HL-60 (cell line): Measurements from ENCODE around the gene TDRD12.

ENCODE experiments used
- DNase-seq, 2 experiments: peaks; one replicate each; pipeline ENCODE4 v3.0.0-alpha.2; 2010 to 2020; ENCODE audit warnings: low read depth in 1 of 2, low spot score in 1 of 2
- H3K27ac ChIP-seq: fragments of 250-450 bp; sonication (Bioruptor Pico); replicated peaks from 2 replicates; pipeline ENCODE4 v1.5.1; 2020; ENCODE audit warnings: mild to moderate bottlenecking, moderate library complexity
- H3K27me3 ChIP-seq: fragments of 250-450 bp; sonication (Bioruptor Pico); 2 replicates; pipeline ENCODE4 v1.5.1; 2021; ENCODE audit warnings: mild to moderate bottlenecking, moderate library complexity; ENCODE audit not compliant: insufficient read depth, poor library complexity, severe bottlenecking
- H3K4me3 ChIP-seq: replicated peaks from 2 replicates; pipeline ENCODE4 v1.5.1; 2011; ENCODE audit warnings: mild to moderate bottlenecking, control low read depth, low read length; ENCODE audit not compliant: insufficient read depth
- GABPA ChIP-seq: IDR thresholded peaks from 2 replicates; pipeline ENCODE4 v1.6.1; 2012; ENCODE audit warnings: low read depth
- POLR2AphosphoS5 ChIP-seq: IDR thresholded peaks from 2 replicates; pipeline ENCODE4 v1.6.1; 2012; ENCODE audit warnings: low read depth
- SPI1 ChIP-seq: IDR thresholded peaks from 2 replicates; pipeline ENCODE4 v1.6.1; 2012; ENCODE audit warnings: low read depth, mild to moderate bottlenecking, borderline replicate concordance
- TF ChIP-seq, protein P1 (sequence below): IDR thresholded peaks from 2 replicates; pipeline ENCODE4 v1.6.1; 2012; ENCODE audit warnings: low read depth; ENCODE audit not compliant: insufficient replicate concordance
- TF ChIP-seq, protein P2 (sequence below): IDR thresholded peaks from one replicate; pipeline ENCODE4 v1.5.1; 2011; ENCODE audit warnings: low read length, control low read depth, inconsistent platforms; ENCODE audit not compliant: insufficient read depth

Gene TDRD12

DNA sequence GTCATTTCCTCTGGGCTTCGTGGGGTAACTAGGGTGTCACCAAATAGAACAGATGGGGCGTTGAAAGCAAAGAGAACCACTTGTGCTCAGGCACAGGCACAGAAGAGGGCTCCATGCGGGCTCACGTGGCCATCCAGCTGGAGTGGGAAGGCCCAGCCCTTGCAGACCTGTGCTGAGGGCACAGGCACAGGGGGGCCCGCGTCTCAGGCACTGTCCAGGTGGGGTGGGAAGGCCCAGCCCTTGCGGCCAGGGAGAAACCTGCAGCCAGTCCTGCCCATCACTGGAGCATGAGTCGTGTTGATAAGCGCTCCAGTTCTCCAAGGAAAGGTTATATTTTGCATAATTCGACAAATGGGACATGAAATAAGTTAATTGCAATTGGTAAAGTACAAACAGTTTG lies 92.5 kb downstream of the TDRD12 start:
- Histone ChIP-seq H3K4me3 (no peak overlapping the region), H3K27me3 (peaks cover 7% of the 10 kb centered on the region), H3K27ac (no peak overlapping the region)
- TF ChIP-seq POLR2AphosphoS5, result no peak
- TF ChIP-seq, protein P1, sequence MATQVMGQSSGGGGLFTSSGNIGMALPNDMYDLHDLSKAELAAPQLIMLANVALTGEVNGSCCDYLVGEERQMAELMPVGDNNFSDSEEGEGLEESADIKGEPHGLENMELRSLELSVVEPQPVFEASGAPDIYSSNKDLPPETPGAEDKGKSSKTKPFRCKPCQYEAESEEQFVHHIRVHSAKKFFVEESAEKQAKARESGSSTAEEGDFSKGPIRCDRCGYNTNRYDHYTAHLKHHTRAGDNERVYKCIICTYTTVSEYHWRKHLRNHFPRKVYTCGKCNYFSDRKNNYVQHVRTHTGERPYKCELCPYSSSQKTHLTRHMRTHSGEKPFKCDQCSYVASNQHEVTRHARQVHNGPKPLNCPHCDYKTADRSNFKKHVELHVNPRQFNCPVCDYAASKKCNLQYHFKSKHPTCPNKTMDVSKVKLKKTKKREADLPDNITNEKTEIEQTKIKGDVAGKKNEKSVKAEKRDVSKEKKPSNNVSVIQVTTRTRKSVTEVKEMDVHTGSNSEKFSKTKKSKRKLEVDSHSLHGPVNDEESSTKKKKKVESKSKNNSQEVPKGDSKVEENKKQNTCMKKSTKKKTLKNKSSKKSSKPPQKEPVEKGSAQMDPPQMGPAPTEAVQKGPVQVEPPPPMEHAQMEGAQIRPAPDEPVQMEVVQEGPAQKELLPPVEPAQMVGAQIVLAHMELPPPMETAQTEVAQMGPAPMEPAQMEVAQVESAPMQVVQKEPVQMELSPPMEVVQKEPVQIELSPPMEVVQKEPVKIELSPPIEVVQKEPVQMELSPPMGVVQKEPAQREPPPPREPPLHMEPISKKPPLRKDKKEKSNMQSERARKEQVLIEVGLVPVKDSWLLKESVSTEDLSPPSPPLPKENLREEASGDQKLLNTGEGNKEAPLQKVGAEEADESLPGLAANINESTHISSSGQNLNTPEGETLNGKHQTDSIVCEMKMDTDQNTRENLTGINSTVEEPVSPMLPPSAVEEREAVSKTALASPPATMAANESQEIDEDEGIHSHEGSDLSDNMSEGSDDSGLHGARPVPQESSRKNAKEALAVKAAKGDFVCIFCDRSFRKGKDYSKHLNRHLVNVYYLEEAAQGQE, result no peak
- DNase-seq, result no peak

DNA sequence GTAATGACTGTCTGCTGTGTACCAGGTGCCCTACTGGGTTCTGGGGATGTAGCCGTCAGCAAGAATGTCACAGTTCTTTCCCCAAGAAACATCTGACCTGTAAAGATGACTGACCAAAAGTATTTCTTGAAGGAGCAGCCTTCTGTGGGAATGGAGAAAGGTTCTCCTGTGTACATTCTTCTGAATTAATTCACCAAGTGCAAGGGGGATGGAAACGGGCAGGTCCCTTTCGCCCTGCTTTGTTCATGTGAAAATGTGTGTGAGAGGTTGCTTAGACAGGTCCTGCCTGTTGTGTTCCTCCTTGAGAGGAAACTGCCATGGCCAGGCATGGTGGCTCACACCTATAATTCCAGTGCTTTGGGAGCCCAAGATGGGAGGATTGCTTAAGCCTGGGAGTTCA lies 93.0 kb downstream of the TDRD12 start:
- DNase-seq, result no peak
- Histone ChIP-seq H3K27me3 (peaks cover 7% of the 10 kb centered on the region), H3K27ac (no peak overlapping the region), H3K4me3 (no peak overlapping the region)
- no peak for TF ChIP-seq SPI1
- TF ChIP-seq, protein P2, sequence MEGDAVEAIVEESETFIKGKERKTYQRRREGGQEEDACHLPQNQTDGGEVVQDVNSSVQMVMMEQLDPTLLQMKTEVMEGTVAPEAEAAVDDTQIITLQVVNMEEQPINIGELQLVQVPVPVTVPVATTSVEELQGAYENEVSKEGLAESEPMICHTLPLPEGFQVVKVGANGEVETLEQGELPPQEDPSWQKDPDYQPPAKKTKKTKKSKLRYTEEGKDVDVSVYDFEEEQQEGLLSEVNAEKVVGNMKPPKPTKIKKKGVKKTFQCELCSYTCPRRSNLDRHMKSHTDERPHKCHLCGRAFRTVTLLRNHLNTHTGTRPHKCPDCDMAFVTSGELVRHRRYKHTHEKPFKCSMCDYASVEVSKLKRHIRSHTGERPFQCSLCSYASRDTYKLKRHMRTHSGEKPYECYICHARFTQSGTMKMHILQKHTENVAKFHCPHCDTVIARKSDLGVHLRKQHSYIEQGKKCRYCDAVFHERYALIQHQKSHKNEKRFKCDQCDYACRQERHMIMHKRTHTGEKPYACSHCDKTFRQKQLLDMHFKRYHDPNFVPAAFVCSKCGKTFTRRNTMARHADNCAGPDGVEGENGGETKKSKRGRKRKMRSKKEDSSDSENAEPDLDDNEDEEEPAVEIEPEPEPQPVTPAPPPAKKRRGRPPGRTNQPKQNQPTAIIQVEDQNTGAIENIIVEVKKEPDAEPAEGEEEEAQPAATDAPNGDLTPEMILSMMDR, result no peak
- TF ChIP-seq GABPA, result no peak
- no peak for TF ChIP-seq POLR2AphosphoS5
- TF ChIP-seq, protein P1, result no peak

DNA sequence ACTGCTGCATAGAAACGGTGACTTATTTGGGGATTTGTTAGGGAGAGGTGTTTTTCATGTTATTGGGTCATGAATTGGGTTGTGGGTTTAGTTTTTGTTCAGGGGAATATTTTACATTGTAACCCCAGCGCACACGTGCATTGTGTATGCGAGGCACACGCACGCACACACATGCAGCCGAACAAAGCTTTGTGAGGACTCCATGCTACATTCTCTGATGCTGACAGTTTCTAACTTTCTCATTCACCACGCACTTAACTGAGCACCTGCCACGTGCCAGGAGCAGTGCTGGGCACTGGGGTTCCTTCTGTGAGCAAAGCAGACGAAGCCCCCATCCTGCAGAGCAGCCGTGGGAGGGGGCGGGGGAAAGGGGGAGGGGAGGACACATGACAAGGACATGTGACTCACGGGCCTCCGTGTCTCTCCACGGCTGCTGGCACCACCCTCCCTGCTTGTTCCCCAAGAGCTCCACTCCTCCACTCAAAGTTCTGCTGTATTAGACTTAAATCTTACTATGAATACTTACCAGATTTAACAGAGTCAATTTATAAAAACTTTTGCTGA lies 94.4 kb downstream of the TDRD12 start:
- no peak overlapping the region for H3K27ac ChIP-seq
- DNase-seq, result no peak
- H3K4me3 ChIP-seq, result no peak overlapping the region
- TF ChIP-seq GABPA (no peak), SPI1 (no peak), POLR2AphosphoS5 (no peak)
- TF ChIP-seq, protein P1, result no peak
- TF ChIP-seq, protein P2, result no peak
- peaks cover 5% of the 10 kb centered on the region for H3K27me3 ChIP-seq
